H1 (cell line): ENCODE measurements around the gene BDKRB1. TPM values are rescaled to one million over a fixed set of nuclear protein-coding genes. Genes with fewer than 3 reads are reported as not detected.

Experiments used
- CTCF ChIA-PET: fragments of 300-600 bp; sonication (Branson Sonifier 250); formaldehyde crosslinking; loops from one replicate; lab custom pipeline; 2021; ENCODE audit not compliant: partially characterized antibody; lab: Charles Lee
- POLR2A ChIA-PET: fragments of 300-600 bp; sonication (Branson Sonifier 250); formaldehyde crosslinking; loops from one replicate; lab custom pipeline; 2021; ENCODE audit warnings: inconsistent platforms; ENCODE audit not compliant: partially characterized antibody; lab: Charles Lee
- DNase-seq, 2 experiments: peaks; one replicate each; pipeline versions ENCODE4 v3.0.0 to v3.0.0-alpha.2; 2010 to 2022; ENCODE audit warnings: low spot score in 2 of 2, low read depth in 1 of 2, mixed read lengths in 1 of 2
- FAIRE-seq: peaks from 2 replicates; lab custom pipeline; 2011; peaks lifted over from hg19 to GRCh38; lab: Jason Lieb, UNC
- H2AFZ ChIP-seq: 2 replicates; pipeline ENCODE4 v1.8.1; 2012; ENCODE audit warnings: low read length, inconsistent platforms
- H2AK5ac ChIP-seq: 2 replicates; pipeline ENCODE4 v1.6.1; 2013; ENCODE audit warnings: low read depth, low read length
- H2BK120ac ChIP-seq: replicated peaks from 2 replicates; pipeline ENCODE3; 2013; ENCODE audit warnings: low read depth, low read length, inconsistent platforms
- H2BK12ac ChIP-seq: 2 replicates; pipeline ENCODE4 v1.6.1; 2013; ENCODE audit warnings: low read depth, low read length
- H2BK15ac ChIP-seq: 2 replicates; pipeline ENCODE4 v1.6.1; 2013; ENCODE audit warnings: low read length
- H2BK20ac ChIP-seq: 2 replicates; pipeline ENCODE4 v1.6.1; 2013; ENCODE audit warnings: low read length
- H2BK5ac ChIP-seq: 2 replicates; pipeline ENCODE4 v1.6.1; 2013; ENCODE audit warnings: low read depth, low read length
- H3K14ac ChIP-seq: 2 replicates; pipeline ENCODE4 v1.6.1; 2013; ENCODE audit warnings: inconsistent platforms; ENCODE audit not compliant: insufficient read length
- H3K18ac ChIP-seq: 2 replicates; pipeline ENCODE4 v1.6.1; 2013; ENCODE audit warnings: low read length; ENCODE audit errors: extremely low read depth
- H3K23ac ChIP-seq: 2 replicates; pipeline ENCODE4 v1.6.1; 2013; ENCODE audit warnings: inconsistent platforms; ENCODE audit not compliant: insufficient read length
- H3K23me2 ChIP-seq: 2 replicates; pipeline ENCODE4 v1.6.1; 2013; ENCODE audit warnings: low read depth, low read length
- H3K27ac ChIP-seq: 2 replicates; pipeline ENCODE4 v1.6.1; 2011; ENCODE audit warnings: low read depth, low read length, inconsistent platforms
- H3K27me3 ChIP-seq, 4 experiments: replicated peaks in 1 of 4; 1 replicate in 1 of 4; 2 replicates in 3 of 4; pipeline versions ENCODE4 v1.6.1 to v1.8.1; 2011 to 2013; ENCODE audit warnings: low read length in 3 of 4, mild to moderate bottlenecking in 3 of 4, inconsistent platforms in 2 of 4, mixed read lengths in 2 of 4, moderate library complexity in 1 of 4; ENCODE audit not compliant: control insufficient read depth in 3 of 4, insufficient read depth in 3 of 4; ENCODE audit errors: extremely low read depth in 1 of 4
- H3K36me3 ChIP-seq, 4 experiments: 2 replicates each; pipeline versions ENCODE4 v1.6.1 to v1.8.1; 2011 to 2013; ENCODE audit warnings: mild to moderate bottlenecking in 4 of 4, low read length in 3 of 4, moderate library complexity in 2 of 4, control low read depth in 1 of 4, inconsistent platforms in 1 of 4; ENCODE audit not compliant: insufficient read depth in 4 of 4, control insufficient read depth in 2 of 4
- H3K4ac ChIP-seq: replicated peaks from 2 replicates; pipeline ENCODE3; 2013; ENCODE audit warnings: low read length, low read depth, mixed read lengths, inconsistent platforms; ENCODE audit not compliant: insufficient read length
- H3K4me1 ChIP-seq, 4 experiments: replicated peaks in 1 of 4; 1 replicate in 1 of 4; 2 replicates in 3 of 4; pipeline versions ENCODE4 v1.6.1 to v1.8.1; 2011 to 2013; ENCODE audit warnings: low read length in 3 of 4, inconsistent platforms in 2 of 4, mixed read lengths in 1 of 4; ENCODE audit not compliant: insufficient read depth in 4 of 4, control insufficient read depth in 3 of 4
- H3K4me2 ChIP-seq, 2 experiments: 2 replicates each; pipeline versions ENCODE4 v1.6.1 to v1.8.1; 2011 to 2013; ENCODE audit warnings: low read depth in 2 of 2, low read length in 2 of 2, control low read depth in 1 of 2, inconsistent platforms in 1 of 2, mild to moderate bottlenecking in 1 of 2; ENCODE audit not compliant: insufficient read depth in 1 of 2
- H3K4me3 ChIP-seq, 4 experiments: fragments of 200-600, 300-600 bp in 1 of 4; sonication (generic), shearing (Covaris generic), sonication (Bioruptor Twin) in 1 of 4; 2 replicates each; pipeline versions ENCODE4 v1.5.1 to v1.8.1; 2011 to 2016; ENCODE audit warnings: low read length in 4 of 4, low read depth in 3 of 4, control low read depth in 2 of 4, inconsistent platforms in 2 of 4, mild to moderate bottlenecking in 2 of 4, mixed read lengths in 1 of 4, moderate library complexity in 1 of 4; ENCODE audit not compliant: insufficient read depth in 2 of 4; ENCODE audit errors: extremely low read depth in 1 of 4
- H3K56ac ChIP-seq: replicated peaks from 2 replicates; pipeline ENCODE3; 2013; ENCODE audit warnings: low read depth, mild to moderate bottlenecking, mixed read lengths, low read length, inconsistent platforms; ENCODE audit not compliant: insufficient read length
- H3K79me1 ChIP-seq: 2 replicates; pipeline ENCODE4 v1.6.1; 2013; ENCODE audit warnings: low read depth, low read length, control low read depth
- H3K79me2 ChIP-seq, 2 experiments: 2 replicates each; pipeline versions ENCODE4 v1.6.1 to v1.8.1; 2012 to 2013; ENCODE audit warnings: low read length in 2 of 2, mild to moderate bottlenecking in 2 of 2, inconsistent platforms in 1 of 2; ENCODE audit not compliant: insufficient read depth in 2 of 2, control insufficient read depth in 1 of 2
- H3K9ac ChIP-seq, 4 experiments: replicated peaks in 1 of 4; 1 replicate in 1 of 4; 2 replicates in 3 of 4; pipeline versions ENCODE4 v1.6.1 to v1.8.1; 2011 to 2013; ENCODE audit warnings: low read depth in 3 of 4, low read length in 3 of 4, control low read depth in 2 of 4, mild to moderate bottlenecking in 2 of 4, moderate library complexity in 2 of 4, inconsistent platforms in 1 of 4; ENCODE audit errors: extremely low read depth in 1 of 4
- H3K9me3 ChIP-seq, 2 experiments: 2 replicates each; pipeline versions ENCODE4 v1.6.1 to v1.8.1; 2012 to 2013; ENCODE audit warnings: mild to moderate bottlenecking in 2 of 2, moderate library complexity in 2 of 2, control low read depth in 1 of 2, inconsistent platforms in 1 of 2, low read depth in 1 of 2, low read length in 1 of 2, mixed read lengths in 1 of 2; ENCODE audit not compliant: insufficient read depth in 2 of 2
- H4K20me1 ChIP-seq, 2 experiments: replicated peaks in 1 of 2; 2 replicates each; pipeline versions ENCODE3 to v1.8.1; 2011 to 2013; ENCODE audit warnings: inconsistent platforms in 2 of 2, low read length in 2 of 2, mild to moderate bottlenecking in 1 of 2; ENCODE audit not compliant: insufficient read depth in 2 of 2, control insufficient read depth in 1 of 2
- H4K5ac ChIP-seq: 2 replicates; pipeline ENCODE4 v1.6.1; 2013; ENCODE audit warnings: low read length, low read depth, mixed read lengths, inconsistent platforms; ENCODE audit not compliant: insufficient read length
- H4K8ac ChIP-seq: 2 replicates; pipeline ENCODE4 v1.8.0; 2013; ENCODE audit warnings: mild to moderate bottlenecking, moderate library complexity, low read length, inconsistent platforms; ENCODE audit not compliant: insufficient read depth; ENCODE audit errors: extremely low read depth
- H4K91ac ChIP-seq: replicated peaks from 2 replicates; pipeline ENCODE3; 2013; ENCODE audit warnings: low read length, mixed read lengths, inconsistent platforms; ENCODE audit not compliant: insufficient read length
- NANOG ChIP-seq: IDR thresholded peaks from 2 replicates; pipeline ENCODE4 v1.6.1; 2011; ENCODE audit warnings: low read length, low read depth, mild to moderate bottlenecking, inconsistent platforms; ENCODE audit not compliant: insufficient read depth, poor library complexity, severe bottlenecking
- NRF1 ChIP-seq: IDR thresholded peaks from 2 replicates; pipeline ENCODE4 v1.6.1; 2011; ENCODE audit warnings: mild to moderate bottlenecking, low read depth, low read length, improper control_type of control experiment
- WGBS, 2 experiments: shearing (Covaris generic) in 1 of 2; methylation state at CpG; one replicate each; pipeline versions ENCODE4 v1.1.6 to v1.1.7; 2013 to 2015; ENCODE audit warnings: low lambda C conversion rate in 2 of 2, mixed read lengths in 2 of 2, inconsistent platforms in 1 of 2, low coverage in 1 of 2, missing lambda C conversion rate in 1 of 2; ENCODE audit not compliant: insufficient replicate concordance in 2 of 2, insufficient coverage in 1 of 2, insufficient read length in 1 of 2; ENCODE audit errors: extremely low coverage in 1 of 2, missing lambda C conversion rate in 1 of 2; 5-methylcytosine and 5-hydroxymethylcytosine counted together
- polyA plus RNA-seq, 7 experiments: library from polyadenylated mRNA; depleted of rRNA in 3 of 7; stranded (reverse) in 5 of 7; unstranded in 2 of 7; fragments of >200 nt in 5 of 7; fragments of 200-250 nt in 2 of 7; gene quantifications; 1 replicate in 5 of 7; 2 replicates in 1 of 7; 4 replicates in 1 of 7; pipeline versions ENCODE4 v1.2.1 to v1.2.3, GENCODE V29; 2011 to 2013; ENCODE audit warnings: missing spikeins in 2 of 7, mixed read lengths in 2 of 7
- total RNA-seq: library from RNA; stranded (reverse); fragmentation: NEBNext Ultra II Directional; extraction: Animal tissue kit (Norgen Biotek cat#: 25700); gene quantifications from 2 replicates; pipeline ENCODE4 v1.2.1, GENCODE V29; 2021

Gene BDKRB1
- total and polyA plus RNA-seq, 2 of the 8 experiments (the other 6 are each of a cell fraction or from before 2014, with no cell fraction given) = 0.27 TPM; not detected in 1

GRCh38 chr14:96250485-96250884 is 5.5 kb upstream of the BDKRB1 start:
- H3K14ac ChIP-seq = no peak overlapping the region
- no peak overlapping the region for H3K4me3 ChIP-seq
- no peak overlapping the region for H3K18ac ChIP-seq
- H3K56ac ChIP-seq = no peak overlapping the region
- no peaks in the 10 kb centered on the region for H3K9me3 ChIP-seq
- no peaks in the 10 kb centered on the region for H3K36me3 ChIP-seq
- TF ChIP-seq NRF1 (no peak), NANOG (peak; percentile 27)
- no peaks in the 10 kb centered on the region for H3K79me2 ChIP-seq
- H3K4me2 ChIP-seq = no peak overlapping the region
- POLR2A ChIA-PET = interaction anchor here (0.7 kb wide), 1 partner anchor 46 kb away, joined by 3 read pairs; no protein-coding TSS in a partner anchor
- no peaks in the 10 kb centered on the region for H3K23me2 ChIP-seq
- no peak overlapping the region for H3K23ac ChIP-seq
- no peak overlapping the region for H2BK15ac ChIP-seq
- FAIRE-seq (no peak), DNase-seq (no peak)
- H2BK5ac ChIP-seq = no peak overlapping the region
- H4K20me1 ChIP-seq = no peaks in the 10 kb centered on the region
- WGBS, 2 experiments = 64% methylated on average over 3 of the region's 3 CpGs; no CpG with 5 or more reads in 1 of the 2 experiments
- H2BK12ac ChIP-seq = no peak overlapping the region
- no peak overlapping the region for H2AK5ac ChIP-seq
- H2BK20ac ChIP-seq = no peak overlapping the region
- no peak overlapping the region for H3K27ac ChIP-seq
- H3K27me3 ChIP-seq = no peaks in the 10 kb centered on the region
- H4K5ac ChIP-seq = no peak overlapping the region
- H3K4me1 ChIP-seq = peaks cover 0 to 4% (median 2%) of the 10 kb centered on the region in 4 experiments; a peak in 3 of 7 replicates
- CTCF ChIA-PET = interaction anchor here (0.8 to 6.0 kb wide), 7 partner anchors 15 to 415 kb away, joined by 3 to 23 read pairs (median 3); no protein-coding TSS in a partner anchor
- no peaks in the 10 kb centered on the region for H3K79me1 ChIP-seq
- no peak overlapping the region for H2AFZ ChIP-seq
- no peak overlapping the region for H4K91ac ChIP-seq
- H4K8ac ChIP-seq = no peak overlapping the region
- no peak overlapping the region for H3K4ac ChIP-seq
- H3K9ac ChIP-seq = no peak overlapping the region
- no peak overlapping the region for H2BK120ac ChIP-seq
